AG09319 (cell line): ENCODE results near the gene KLHL25.

Source experiments
- DNase-seq: peaks from one replicate; pipeline ENCODE4 v3.0.0-alpha.2; 2010; ENCODE audit warnings: low read depth; ENCODE audit errors: extremely low read depth
- CTCF ChIP-seq: IDR thresholded peaks from 2 replicates; pipeline ENCODE4 v1.5.1; 2011; ENCODE audit warnings: low read depth, mild to moderate bottlenecking, inconsistent platforms, low read length, moderate library complexity

The KLHL25 gene

GRCh38 chr15:85789496-85789875 is 5.2 kb downstream of the KLHL25 start:
- TF ChIP-seq CTCF, result no peak
- DNase-seq, result no peak

- no peak for DNase-seq
- TF ChIP-seq CTCF, result no peak
Measured at GRCh38 chr15:85788771-85789495, 5.8 kb downstream of the KLHL25 start.

- no peak for DNase-seq
- TF ChIP-seq CTCF, result no peak
Measured at GRCh38 chr15:85786781-85787114, 8.0 kb downstream of the KLHL25 start.

- no peak for DNase-seq
- no peak for TF ChIP-seq CTCF
Measured at GRCh38 chr15:85785887-85786780, 8.6 kb downstream of the KLHL25 start.

- no peak for TF ChIP-seq CTCF
- no peak for DNase-seq
Measured at GRCh38 chr15:85782064-85782463, 12.7 kb downstream of the KLHL25 start.

GRCh38 chr15:85781099-85781498 is 13.6 kb downstream of the KLHL25 start:
- DNase-seq, result no peak
- TF ChIP-seq CTCF, result no peak

- no peak for TF ChIP-seq CTCF
- DNase-seq, result no peak
Measured at GRCh38 chr15:85780225-85780985, 14.3 kb downstream of the KLHL25 start.
